ENCODE measurements around the gene KRTAP1-1.
"Not testable (repeated sequence)": the region's sequence is repeated elsewhere in the genome, so short reads cannot be mapped to it uniquely, and the experiment has no call there.

Gene KRTAP1-1

GRCh38 chr17:41009936-41010335 lies 31.3 kb downstream of the KRTAP1-1 start:
- no CpG with 5 or more reads among the region's 1 CpG for WGBS
- Histone ChIP-seq H3K9me3 (ENCODE audit: insufficient read depth, low read depth, low read length) (no peaks in the 10 kb centered on the region), H3K4me1 (ENCODE audit: insufficient read depth, low read length) (peaks cover 17% of the 10 kb centered on the region), H3K4me3 (ENCODE audit: low read length) (no peak overlapping the region), H3K9ac (ENCODE audit: low read depth, low read length) (no peak overlapping the region), H3K36me3 (ENCODE audit: insufficient read depth, low read length) (no peaks in the 10 kb centered on the region), H3K27me3 (ENCODE audit: insufficient read depth, low read length) (no peaks in the 10 kb centered on the region), H3K27ac (ENCODE audit: low read depth, low read length) (no peak overlapping the region)

GRCh38 chr17:41009301-41009760 lies 31.9 kb downstream of the KRTAP1-1 start:
- Histone ChIP-seq H3K4me1 (ENCODE audit: insufficient read depth, low read length) (peaks cover 17% of the 10 kb centered on the region), H3K36me3 (ENCODE audit: insufficient read depth, low read length) (no peaks in the 10 kb centered on the region), H3K4me3 (ENCODE audit: low read length) (no peak overlapping the region), H3K27ac (ENCODE audit: low read depth, low read length) (no peak overlapping the region), H3K27me3 (ENCODE audit: insufficient read depth, low read length) (no peaks in the 10 kb centered on the region), H3K9ac (ENCODE audit: low read depth, low read length) (no peak overlapping the region), H3K9me3 (ENCODE audit: insufficient read depth, low read depth, low read length) (no peaks in the 10 kb centered on the region)
- WGBS, result 59% methylated on average over 4 of the region's 4 CpGs

- Histone ChIP-seq H3K4me3 (ENCODE audit: low read length) (no peak within 1 kb of the TSS), H3K27ac (ENCODE audit: low read depth, low read length) (no peak within 1 kb of the TSS; the same call in 1 of the 2 replicates), H3K4me1 (ENCODE audit: insufficient read depth, low read length) (peaks cover 17% of the 10 kb centered on the region), H3K9me3 (ENCODE audit: insufficient read depth, low read depth, low read length) (no peaks in the 10 kb centered on the region), H3K9ac (ENCODE audit: low read depth, low read length) (no peak within 1 kb of the TSS), H3K36me3 (ENCODE audit: insufficient read depth, low read length) (no peaks in the 10 kb centered on the region), H3K27me3 (ENCODE audit: insufficient read depth, low read length) (no peaks in the 10 kb centered on the region)
- 82% methylated on average over 6 of the region's 8 CpGs for WGBS
These were observed 32.4 kb downstream of the KRTAP1-1 start, which contains the start of gene KRTAP3-1 for GRCh38 chr17:41008811-41009210. TSS of gene KRTAP3-1 (minus strand) at chr17:41009128. CDS start at chr17:41009074, 54 bp downstream.

GRCh38 chr17:41004397-41004796 lies 36.9 kb downstream of the KRTAP1-1 start:
- H3K27ac ChIP-seq (ENCODE audit: low read depth, low read length), result no peak overlapping the region
- H3K27me3 ChIP-seq (ENCODE audit: insufficient read depth, low read length), result no peaks in the 10 kb centered on the region
- 91% methylated on average over 3 of the region's 3 CpGs for WGBS
- peaks cover 11% of the 10 kb centered on the region for H3K4me1 ChIP-seq (ENCODE audit: insufficient read depth, low read length)
- no peaks in the 10 kb centered on the region for H3K36me3 ChIP-seq (ENCODE audit: insufficient read depth, low read length)
- no peak overlapping the region for H3K9ac ChIP-seq (ENCODE audit: low read depth, low read length)
- no peak overlapping the region for H3K4me3 ChIP-seq (ENCODE audit: low read length)
- H3K9me3 ChIP-seq (ENCODE audit: insufficient read depth, low read depth, low read length), result no peaks in the 10 kb centered on the region

GRCh38 chr17:41003926-41004325 lies 37.3 kb downstream of the KRTAP1-1 start:
- H3K9ac ChIP-seq (ENCODE audit: low read depth, low read length), result no peak overlapping the region
- H3K4me1 ChIP-seq (ENCODE audit: insufficient read depth, low read length), result peaks cover 6% of the 10 kb centered on the region
- H3K9me3 ChIP-seq (ENCODE audit: insufficient read depth, low read depth, low read length), result no peaks in the 10 kb centered on the region
- no peak overlapping the region for H3K4me3 ChIP-seq (ENCODE audit: low read length)
- no peaks in the 10 kb centered on the region for H3K36me3 ChIP-seq (ENCODE audit: insufficient read depth, low read length)
- 90% methylated on average over 4 of the region's 4 CpGs for WGBS
- no peak overlapping the region for H3K27ac ChIP-seq (ENCODE audit: low read depth, low read length)
- no peaks in the 10 kb centered on the region for H3K27me3 ChIP-seq (ENCODE audit: insufficient read depth, low read length)

GRCh38 chr17:41002814-41003213 lies 38.4 kb downstream of the KRTAP1-1 start:
- no peaks in the 10 kb centered on the region for H3K9me3 ChIP-seq (ENCODE audit: insufficient read depth, low read depth, low read length)
- H3K36me3 ChIP-seq (ENCODE audit: insufficient read depth, low read length), result no peaks in the 10 kb centered on the region
- H3K4me1 ChIP-seq (ENCODE audit: insufficient read depth, low read length), result no peaks in the 10 kb centered on the region
- H3K27ac ChIP-seq (ENCODE audit: low read depth, low read length), result no peak overlapping the region
- no peak overlapping the region for H3K9ac ChIP-seq (ENCODE audit: low read depth, low read length)
- H3K4me3 ChIP-seq (ENCODE audit: low read length), result no peak overlapping the region
- WGBS, result 78% methylated on average over 4 of the region's 5 CpGs
- H3K27me3 ChIP-seq (ENCODE audit: insufficient read depth, low read length), result no peaks in the 10 kb centered on the region

- Histone ChIP-seq H3K4me1 (ENCODE audit: insufficient read depth, low read length) (no peaks in the 10 kb centered on the region), H3K9ac (ENCODE audit: low read depth, low read length) (no peak overlapping the region), H3K4me3 (ENCODE audit: low read length) (no peak overlapping the region), H3K36me3 (ENCODE audit: insufficient read depth, low read length) (no peaks in the 10 kb centered on the region), H3K9me3 (ENCODE audit: insufficient read depth, low read depth, low read length) (no peaks in the 10 kb centered on the region), H3K27me3 (ENCODE audit: insufficient read depth, low read length) (no peaks in the 10 kb centered on the region), H3K27ac (ENCODE audit: low read depth, low read length) (no peak overlapping the region)
- WGBS, result 92% methylated on average over 4 of the region's 4 CpGs
These were observed 39.5 kb downstream of the KRTAP1-1 start for GRCh38 chr17:41001795-41002194.

GRCh38 chr17:40999563-40999962 lies 41.7 kb downstream of the KRTAP1-1 start, which contains the start of gene KRTAP3-2:
TSS of gene KRTAP3-2 (minus strand) at chr17:40999906. CDS start at chr17:40999853, 53 bp downstream.
- not testable (repeated sequence) for H3K36me3 ChIP-seq (ENCODE audit: insufficient read depth, low read length); H3K4me3 ChIP-seq (ENCODE audit: low read length); H3K9me3 ChIP-seq (ENCODE audit: insufficient read depth, low read depth, low read length); H3K27ac ChIP-seq (ENCODE audit: low read depth, low read length); H3K9ac ChIP-seq (ENCODE audit: low read depth, low read length); H3K4me1 ChIP-seq (ENCODE audit: insufficient read depth, low read length); H3K27me3 ChIP-seq (ENCODE audit: insufficient read depth, low read length)
- WGBS, result 95% methylated on average over 6 of the region's 6 CpGs

- Histone ChIP-seq H3K9me3 (ENCODE audit: insufficient read depth, low read depth, low read length) (no peaks in the 10 kb centered on the region), H3K4me1 (ENCODE audit: insufficient read depth, low read length) (no peaks in the 10 kb centered on the region), H3K27me3 (ENCODE audit: insufficient read depth, low read length) (no peaks in the 10 kb centered on the region), H3K36me3 (ENCODE audit: insufficient read depth, low read length) (no peaks in the 10 kb centered on the region), H3K4me3 (ENCODE audit: low read length) (no peak overlapping the region), H3K27ac (ENCODE audit: low read depth, low read length) (no peak overlapping the region), H3K9ac (ENCODE audit: low read depth, low read length) (no peak overlapping the region)
- WGBS, result 85% methylated on average over 2 of the region's 2 CpGs
These were observed 43.9 kb downstream of the KRTAP1-1 start for GRCh38 chr17:40997361-40997760.

GRCh38 chr17:40996829-40997228 lies 44.4 kb downstream of the KRTAP1-1 start:
- Histone ChIP-seq H3K4me3 (ENCODE audit: low read length) (no peak overlapping the region), H3K36me3 (ENCODE audit: insufficient read depth, low read length) (no peaks in the 10 kb centered on the region), H3K9ac (ENCODE audit: low read depth, low read length) (no peak overlapping the region), H3K9me3 (ENCODE audit: insufficient read depth, low read depth, low read length) (no peaks in the 10 kb centered on the region), H3K27ac (ENCODE audit: low read depth, low read length) (no peak overlapping the region), H3K4me1 (ENCODE audit: insufficient read depth, low read length) (no peaks in the 10 kb centered on the region), H3K27me3 (ENCODE audit: insufficient read depth, low read length) (no peaks in the 10 kb centered on the region)
- WGBS, result 99% methylated on average over 3 of the region's 4 CpGs

GRCh38 chr17:40995116-40995515 lies 46.1 kb downstream of the KRTAP1-1 start:
- H3K4me3 ChIP-seq (ENCODE audit: low read length), result no peak overlapping the region
- no peak overlapping the region for H3K9ac ChIP-seq (ENCODE audit: low read depth, low read length)
- H3K36me3 ChIP-seq (ENCODE audit: insufficient read depth, low read length), result no peaks in the 10 kb centered on the region
- no peaks in the 10 kb centered on the region for H3K27me3 ChIP-seq (ENCODE audit: insufficient read depth, low read length)
- no peaks in the 10 kb centered on the region for H3K4me1 ChIP-seq (ENCODE audit: insufficient read depth, low read length)
- H3K9me3 ChIP-seq (ENCODE audit: insufficient read depth, low read depth, low read length), result no peaks in the 10 kb centered on the region; the same call in 1 of the 2 replicates
- no CpG with 5 or more reads among the region's 1 CpG for whole genome bisulfite sequencing
- H3K27ac ChIP-seq (ENCODE audit: low read depth, low read length), result no peak overlapping the region

- WGBS, result 74% methylated on average over 4 of the region's 4 CpGs
- no peaks in the 10 kb centered on the region for H3K4me1 ChIP-seq (ENCODE audit: insufficient read depth, low read length)
- H3K4me3 ChIP-seq (ENCODE audit: low read length), result no peak within 1 kb of the TSS
- H3K27ac ChIP-seq (ENCODE audit: low read depth, low read length), result no peak within 1 kb of the TSS
- H3K9ac ChIP-seq (ENCODE audit: low read depth, low read length), result no peak within 1 kb of the TSS
- no peaks in the 10 kb centered on the region for H3K27me3 ChIP-seq (ENCODE audit: insufficient read depth, low read length)
- no peaks in the 10 kb centered on the region; the same call in 1 of the 2 replicates for H3K9me3 ChIP-seq (ENCODE audit: insufficient read depth, low read depth, low read length)
- no peaks in the 10 kb centered on the region for H3K36me3 ChIP-seq (ENCODE audit: insufficient read depth, low read length)
These were observed 47.4 kb downstream of the KRTAP1-1 start, which contains the start of gene KRTAP3-3 for GRCh38 chr17:40993839-40994238. TSS of gene KRTAP3-3 (minus strand) at chr17:40994164. CDS start at chr17:40994097, 67 bp downstream.
